Naive thymus-derived CD4-positive, alpha-beta T cell (primary cell): ENCODE data around the gene GCDH. TPM values are rescaled to one million over a fixed set of nuclear protein-coding genes. Genes with fewer than 3 reads are reported as not detected.
"Not testable (repeated sequence)": the region's sequence is repeated elsewhere in the genome, so short reads cannot be mapped to it uniquely, and the experiment has no call there.

Experiments used
- ATAC-seq: fragments of 150-1000 bp; cut with Tn5 transposase; 2 replicates; pipeline ENCODE4 v1.10.0; 2021; ENCODE audit warnings: mild to moderate bottlenecking, moderate library complexity
- CTCF ChIA-PET: fragments of 350-600 bp; sonication (Branson Sonifier 250); formaldehyde crosslinking; loops from one replicate; lab custom pipeline; 2021; ENCODE audit warnings: antibody characterized with exemption; lab: Charles Lee
- POLR2A ChIA-PET: fragments of 350-600 bp; sonication (Branson Sonifier 250); formaldehyde crosslinking; loops from one replicate; lab custom pipeline; 2021; ENCODE audit warnings: antibody characterized with exemption, inconsistent platforms; lab: Charles Lee
- DNase-seq, 9 donors: peaks; one replicate each; pipeline versions ENCODE4 v3.0.0 to v3.0.0-alpha.2; 2020 to 2022; ENCODE audit warnings: mixed read lengths in 1 of 9
- H3K27ac ChIP-seq: one replicate; pipeline ENCODE4 v1.7.0; 2013; ENCODE audit warnings: mild to moderate bottlenecking, low read depth, low read length, moderate library complexity
- H3K27me3 ChIP-seq, 2 donors: one replicate each; pipeline ENCODE4 v1.7.0; 2013; ENCODE audit warnings: low read length in 2 of 2, mild to moderate bottlenecking in 2 of 2, moderate library complexity in 2 of 2; ENCODE audit not compliant: control insufficient read depth in 2 of 2, insufficient read depth in 2 of 2
- H3K36me3 ChIP-seq, 3 experiments: 1 replicate in 2 of 3; 2 replicates in 1 of 3; pipeline ENCODE4 v1.7.0; 2013; ENCODE audit warnings: low read length in 3 of 3, mild to moderate bottlenecking in 3 of 3, moderate library complexity in 1 of 3; ENCODE audit not compliant: insufficient read depth in 3 of 3, control insufficient read depth in 2 of 3
- H3K4me1 ChIP-seq, 2 donors: one replicate each; pipeline ENCODE4 v1.7.0; 2013; ENCODE audit warnings: low read length in 2 of 2, mild to moderate bottlenecking in 2 of 2, moderate library complexity in 1 of 2; ENCODE audit not compliant: control insufficient read depth in 2 of 2, insufficient read depth in 2 of 2
- H3K4me3 ChIP-seq: 2 replicates; pipeline ENCODE4 v1.7.0; 2013; ENCODE audit warnings: mild to moderate bottlenecking, low read length
- H3K9me3 ChIP-seq, 3 experiments: 1 replicate in 2 of 3; 2 replicates in 1 of 3; pipeline ENCODE4 v1.7.0; 2013; ENCODE audit warnings: low read length in 3 of 3; ENCODE audit not compliant: control insufficient read depth in 2 of 3
- H3K27ac Mint-ChIP-seq, 9 donors: one replicate each; pipeline ENCODE4 v1.8.0; 2020 to 2022; ENCODE audit warnings: mixed read lengths in 9 of 9, mild to moderate bottlenecking in 8 of 9, moderate library complexity in 5 of 9, inconsistent platforms in 2 of 9
- H3K27me3 Mint-ChIP-seq, 5 donors: one replicate each; pipeline ENCODE4 v1.8.0; 2021 to 2022; ENCODE audit warnings: mixed read lengths in 5 of 5, mild to moderate bottlenecking in 1 of 5
- H3K36me3 Mint-ChIP-seq, 5 donors: one replicate each; pipeline ENCODE4 v1.8.0; 2020 to 2022; ENCODE audit warnings: mixed read lengths in 5 of 5, mild to moderate bottlenecking in 3 of 5, inconsistent platforms in 1 of 5
- H3K4me1 Mint-ChIP-seq, 7 donors: one replicate each; pipeline ENCODE4 v1.8.0; 2020 to 2022; ENCODE audit warnings: mixed read lengths in 7 of 7, mild to moderate bottlenecking in 3 of 7, inconsistent platforms in 1 of 7
- H3K4me3 Mint-ChIP-seq, 10 donors: one replicate each; pipeline ENCODE4 v1.8.0; 2020 to 2022; ENCODE audit warnings: mild to moderate bottlenecking in 10 of 10, mixed read lengths in 10 of 10, moderate library complexity in 6 of 10, inconsistent platforms in 2 of 10
- H3K9me3 Mint-ChIP-seq, 11 donors: one replicate each; pipeline ENCODE4 v1.8.0; 2020 to 2022; ENCODE audit warnings: mixed read lengths in 11 of 11, mild to moderate bottlenecking in 4 of 11, inconsistent platforms in 1 of 11, moderate library complexity in 1 of 11
- intact Hi-C, 2 donors: fragments of 100-400 bp; cut with micrococcal nuclease; formaldehyde crosslinking; loops; one replicate each; pipeline ENCODE4 v1.15.1; 2023
- polyA plus RNA-seq, 2 donors: library from polyadenylated mRNA; unstranded; fragments of 300-500 nt; fragmentation: Illumina TruSeq; gene quantifications; one replicate each; pipeline ENCODE4 v1.2.3, GENCODE V29; 2021
- total RNA-seq, 6 experiments: library from RNA in 5 of 6; stranded (reverse) in 5 of 6; gene quantifications; 1 replicate in 5 of 6; 2 replicates in 1 of 6; pipeline ENCODE4 v1.2.3 and lab custom pipeline; 2021 to 2026

The GCDH gene
- total and polyA plus RNA-seq, 7 experiments from 2014 or later = 22.0 to 74.2 (median 44.8) TPM

DNA sequence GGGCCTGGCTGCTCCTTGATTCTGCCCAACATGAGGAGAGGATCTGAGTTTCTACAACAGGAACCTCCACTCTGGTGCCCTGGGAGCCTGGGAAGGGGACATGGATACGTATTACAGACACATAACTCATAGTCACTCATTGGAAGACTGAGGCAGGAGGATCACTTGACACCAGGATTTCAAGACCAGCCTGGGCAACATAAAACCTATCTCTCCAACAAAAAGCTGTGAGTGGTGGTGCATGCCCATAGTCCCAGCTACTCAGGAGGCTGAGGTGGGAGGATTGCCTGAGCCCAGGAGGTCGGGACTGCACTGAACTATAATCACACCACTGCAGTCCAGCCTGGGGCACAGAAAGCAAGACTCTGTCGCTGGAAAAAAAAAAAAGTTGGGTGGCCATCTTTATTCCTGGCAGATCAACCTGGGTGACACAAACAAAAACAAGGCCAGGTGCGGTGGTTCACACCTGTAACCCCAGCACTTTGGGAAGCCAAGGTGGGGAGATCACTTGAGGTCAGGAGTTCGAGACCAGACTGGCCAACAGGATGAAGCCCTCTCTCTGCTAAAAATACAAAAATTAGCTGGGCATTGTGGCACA lies 2.9 kb upstream of the GCDH start:
- H3K27ac Mint-ChIP-seq = no peak overlapping the region

DNA sequence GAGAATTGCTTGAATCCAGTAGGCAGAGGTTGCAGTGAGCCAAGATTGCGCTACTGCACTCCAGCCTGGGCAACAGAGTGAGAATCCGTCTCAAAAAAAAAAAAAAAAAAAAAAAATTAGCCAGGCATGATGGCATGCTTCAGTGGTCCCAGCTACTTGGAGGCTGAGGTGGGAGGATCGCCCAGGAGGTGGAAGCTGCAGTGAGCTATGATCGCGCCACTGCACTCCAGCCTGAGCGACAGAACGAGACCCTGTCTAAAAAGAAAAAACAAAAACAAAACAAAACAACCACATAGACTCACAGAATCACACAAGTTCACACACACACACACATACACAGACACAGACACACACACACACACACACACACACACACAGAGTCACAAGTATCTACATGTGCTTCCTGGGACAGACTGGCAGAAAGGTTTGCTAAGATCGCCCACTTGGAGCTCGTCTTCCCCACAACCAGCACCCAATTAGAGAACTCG lies 617 bp upstream of the GCDH start:
- ATAC-seq, H3K27me3 Mint-ChIP-seq, H3K9me3 ChIP-seq, H3K27me3 ChIP-seq, H3K9me3 Mint-ChIP-seq, DNase-seq: not testable (repeated sequence)
- CTCF ChIA-PET = interaction anchor here (0.6 to 2.3 kb wide), 14 partner anchors 9 to 77 kb away, joined by 3 to 21 read pairs (median 4); partner anchors contain the start of genes CALR, DNASE2 and SYCE2
- peak overlapping the region; percentile 94 to 99 (median 98) for H3K27ac Mint-ChIP-seq
- H3K4me1 ChIP-seq = peaks cover 5 to 15% of the 10 kb centered on the region in 2 donors
- intact Hi-C loops = loop anchor here (1.0 to 2.0 kb wide), 6 partner anchors 9 to 226 kb away; partner anchors contain the start of genes GADD45GIP1 (in 2 of the 2), TRMT1 (in 2 of the 2), DNASE2 (in 1 of the 2) and HOOK2 (in 1 of the 2)
- H3K36me3 Mint-ChIP-seq = peaks cover 5 to 17% (median 16%) of the 10 kb centered on the region in 5 donors
- peak overlapping the region; percentile 91 to 100 (median 99) for H3K4me3 Mint-ChIP-seq
- POLR2A ChIA-PET = interaction anchor here (0.7 to 4.3 kb wide), 26 partner anchors 9 to 918 kb away, joined by 3 to 46 read pairs (median 6); partner anchors contain the start of genes CALR, DNASE2, FARSA and GADD45GIP1
- H3K27ac ChIP-seq = peak overlapping the region; percentile 83
- H3K36me3 ChIP-seq = peaks cover 0 to 23% (median 0%) of the 10 kb centered on the region in 3 experiments
- peaks cover 17 to 41% (median 30%) of the 10 kb centered on the region in 7 donors for H3K4me1 Mint-ChIP-seq
- H3K4me3 ChIP-seq = peak overlapping the region; percentile 87

More for the DNA sequence above, 2.9 kb upstream of the GCDH start:
- peaks cover 16 to 45% (median 35%) of the 10 kb centered on the region in 7 donors for H3K4me1 Mint-ChIP-seq
- POLR2A ChIA-PET = interaction anchor here (1.5 kb wide), 1 partner anchor 151 kb away, joined by 3 read pairs; the partner anchor contains the start of gene GET3
- Histone ChIP-seq H3K4me3 (no peak overlapping the region), H3K27me3 (no peaks in the 10 kb centered on the region), H3K9me3 (peaks cover 0 to 7% (median 0%) of the 10 kb centered on the region in 3 experiments), H3K36me3 (peaks cover 0 to under 1% (median 0%) of the 10 kb centered on the region in 3 experiments), H3K4me1 (peaks cover 5 to 22% of the 10 kb centered on the region in 2 donors), H3K27ac (no peak overlapping the region)
- H3K9me3 Mint-ChIP-seq = peaks cover 0 to 9% (median 2%) of the 10 kb centered on the region in 11 donors
- ATAC-seq (no peak), DNase-seq (no peak)
- intact Hi-C loops = loop anchor here in 1 of 2 donors (10.0 kb wide), 1 partner anchor 207 kb away; no protein-coding TSS in a partner anchor
- peaks cover 0 to 6% (median 3%) of the 10 kb centered on the region in 5 donors for H3K36me3 Mint-ChIP-seq
- CTCF ChIA-PET = interaction anchor here (0.6 to 5.9 kb wide), 4 partner anchors 11 to 77 kb away, joined by 3 to 42 read pairs (median 3); no protein-coding TSS in a partner anchor
- peaks cover 0 to 6% (median 0%) of the 10 kb centered on the region in 5 donors for H3K27me3 Mint-ChIP-seq
- H3K4me3 Mint-ChIP-seq = peak overlapping the region in 1 of 10 donors; percentile 23

- Histone ChIP-seq H3K9me3 (no peaks in the 10 kb centered on the region), H3K4me1 (peaks cover 5 to 15% of the 10 kb centered on the region in 2 donors), H3K27me3 (no peaks in the 10 kb centered on the region), H3K36me3 (peaks cover 0 to 32% (median under 1%) of the 10 kb centered on the region in 3 experiments), H3K27ac (peak overlapping the region; percentile 83), H3K4me3 (peak overlapping the region; percentile 87)
- intact Hi-C loops = loop anchor here (1.0 to 2.0 kb wide), 6 partner anchors 23 to 225 kb away; partner anchors contain the start of genes CALR (in 2 of the 2), FARSA (in 2 of the 2), SYCE2 (in 2 of the 2) and TRMT1 (in 2 of the 2)
- H3K9me3 Mint-ChIP-seq = peaks cover 0 to 7% (median 0%) of the 10 kb centered on the region in 11 donors
- H3K4me1 Mint-ChIP-seq = peaks cover 16 to 36% (median 25%) of the 10 kb centered on the region in 7 donors
- peak overlapping the region; percentile 94 to 99 (median 98) for H3K27ac Mint-ChIP-seq
- DNase-seq = peak in 1 of 9 donors; percentile 19
- CTCF ChIA-PET = interaction anchor here (0.5 to 2.3 kb wide), 7 partner anchors 10 to 971 kb away, joined by 3 to 21 read pairs (median 6); partner anchors contain the start of genes CALR and DNASE2
- peaks cover 0 to 2% (median 0%) of the 10 kb centered on the region in 5 donors for H3K27me3 Mint-ChIP-seq
- H3K4me3 Mint-ChIP-seq = peak overlapping the region; percentile 91 to 100 (median 99)
- POLR2A ChIA-PET = interaction anchor here (0.6 to 4.3 kb wide), 22 partner anchors 8 to 395 kb away, joined by 3 to 46 read pairs (median 6); partner anchors contain the start of genes CALR, DHPS, DNASE2 and FARSA
- H3K36me3 Mint-ChIP-seq = peaks cover 5 to 17% (median 16%) of the 10 kb centered on the region in 5 donors
- no peak for ATAC-seq
Measured at GRCh38 chr19:12891553-12892021, 627 bp downstream of the GCDH start.

GRCh38 chr19:12893582-12893981 lies 2.6 kb downstream of the GCDH start:
- Mint-ChIP-seq H3K4me1 (peaks cover 18 to 34% (median 24%) of the 10 kb centered on the region in 7 donors), H3K36me3 (peaks cover 5 to 20% (median 16%) of the 10 kb centered on the region in 5 donors), H3K27me3 (no peaks in the 10 kb centered on the region), H3K9me3 (peaks cover 0 to 7% (median 0%) of the 10 kb centered on the region in 11 donors), H3K4me3 (peak overlapping the region in 7 of 10 donors; percentile 25 to 99 (median 64)), H3K27ac (peak overlapping the region in 4 of 9 donors; percentile 29 to 59 (median 55))
- Histone ChIP-seq H3K4me1 (peaks cover 5 to 15% of the 10 kb centered on the region in 2 donors), H3K9me3 (no peaks in the 10 kb centered on the region), H3K27ac (no peak overlapping the region), H3K36me3 (peaks cover 0 to 52% (median 8%) of the 10 kb centered on the region in 3 experiments), H3K4me3 (no peak overlapping the region), H3K27me3 (no peaks in the 10 kb centered on the region)
- POLR2A ChIA-PET = interaction anchor here (1.1 to 4.3 kb wide), 2 partner anchors 21 to 44 kb away, joined by 4 to 46 read pairs; no protein-coding TSS in a partner anchor
- CTCF ChIA-PET = no interaction called here
- intact Hi-C loops = no loop called here
- ATAC-seq = no peak
- DNase-seq = no peak

GRCh38 chr19:12896460-12896859 lies 5.5 kb downstream of the GCDH start:
- peaks cover 5 to 9% of the 10 kb centered on the region in 2 donors for H3K4me1 ChIP-seq
- H3K4me3 Mint-ChIP-seq = no peak overlapping the region
- H3K27me3 Mint-ChIP-seq = no peaks in the 10 kb centered on the region
- no peaks in the 10 kb centered on the region for H3K27me3 ChIP-seq
- CTCF ChIA-PET = interaction anchor here (0.6 kb wide), 1 partner anchor 57 kb away, joined by 4 read pairs; no protein-coding TSS in a partner anchor
- peaks cover 0 to 71% (median 8%) of the 10 kb centered on the region in 3 experiments for H3K36me3 ChIP-seq
- ATAC-seq (no peak), DNase-seq (no peak)
- H3K27ac Mint-ChIP-seq = no peak overlapping the region
- POLR2A ChIA-PET = interaction anchor here (0.6 kb wide), 1 partner anchor 188 kb away, joined by 7 read pairs; no protein-coding TSS in a partner anchor
- H3K27ac ChIP-seq = no peak overlapping the region
- intact Hi-C loops = no loop called here
- H3K9me3 Mint-ChIP-seq = no peaks in the 10 kb centered on the region
- H3K4me3 ChIP-seq = no peak overlapping the region
- H3K4me1 Mint-ChIP-seq = peaks cover 6 to 15% (median 12%) of the 10 kb centered on the region in 7 donors
- H3K36me3 Mint-ChIP-seq = peaks cover 4 to 29% (median 15%) of the 10 kb centered on the region in 5 donors
- no peaks in the 10 kb centered on the region for H3K9me3 ChIP-seq
